22Rv1 (cell line): Measurements from ENCODE around the gene ATF6.

Experiments
- ZFX ChIP-seq: fragments of 450-650 bp; IDR thresholded peaks from 2 replicates; pipeline ENCODE4 v1.6.1; 2017; ENCODE audit warnings: antibody characterized with exemption, borderline replicate concordance
- TF ChIP-seq, protein P1 (sequence below): fragments of 450-650 bp; IDR thresholded peaks from 2 replicates; pipeline ENCODE4 v1.5.1; 2017; ENCODE audit warnings: mild to moderate bottlenecking

DNA sequence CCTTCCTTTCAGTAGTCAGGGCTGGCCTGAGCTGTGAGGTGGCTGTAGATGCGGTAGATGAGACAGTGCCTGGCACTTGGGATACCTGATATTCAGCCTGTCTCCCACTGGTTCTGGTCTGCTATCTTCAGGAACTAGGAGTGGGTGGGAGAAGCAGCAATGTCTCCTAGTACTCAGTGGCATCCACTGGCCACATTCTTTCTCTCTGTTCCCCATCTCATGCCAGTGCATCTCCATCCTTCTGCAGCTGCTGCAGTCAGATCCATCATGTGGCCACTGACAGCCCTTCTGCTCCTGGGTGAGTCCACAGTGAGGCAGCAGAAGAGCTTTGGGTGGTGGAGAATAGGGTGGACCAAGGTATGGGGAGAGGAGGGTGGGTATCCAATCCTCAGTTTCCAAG, 43.7 kb upstream of the ATF6 start:
- TF ChIP-seq, protein P1, sequence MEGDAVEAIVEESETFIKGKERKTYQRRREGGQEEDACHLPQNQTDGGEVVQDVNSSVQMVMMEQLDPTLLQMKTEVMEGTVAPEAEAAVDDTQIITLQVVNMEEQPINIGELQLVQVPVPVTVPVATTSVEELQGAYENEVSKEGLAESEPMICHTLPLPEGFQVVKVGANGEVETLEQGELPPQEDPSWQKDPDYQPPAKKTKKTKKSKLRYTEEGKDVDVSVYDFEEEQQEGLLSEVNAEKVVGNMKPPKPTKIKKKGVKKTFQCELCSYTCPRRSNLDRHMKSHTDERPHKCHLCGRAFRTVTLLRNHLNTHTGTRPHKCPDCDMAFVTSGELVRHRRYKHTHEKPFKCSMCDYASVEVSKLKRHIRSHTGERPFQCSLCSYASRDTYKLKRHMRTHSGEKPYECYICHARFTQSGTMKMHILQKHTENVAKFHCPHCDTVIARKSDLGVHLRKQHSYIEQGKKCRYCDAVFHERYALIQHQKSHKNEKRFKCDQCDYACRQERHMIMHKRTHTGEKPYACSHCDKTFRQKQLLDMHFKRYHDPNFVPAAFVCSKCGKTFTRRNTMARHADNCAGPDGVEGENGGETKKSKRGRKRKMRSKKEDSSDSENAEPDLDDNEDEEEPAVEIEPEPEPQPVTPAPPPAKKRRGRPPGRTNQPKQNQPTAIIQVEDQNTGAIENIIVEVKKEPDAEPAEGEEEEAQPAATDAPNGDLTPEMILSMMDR: no peak
- TF ChIP-seq ZFX: no peak
